HL-60/S4 (cell line): ENCODE measurements around the gene MED16.
"Not testable (repeated sequence)": the region's sequence is repeated elsewhere in the genome, so short reads cannot be mapped to it uniquely, and the experiment has no call there.

ENCODE experiments used
- in situ Hi-C: fragments of 300-500 bp; cut with MboI; formaldehyde crosslinking; loops from 2 replicates; pipeline ENCODE4 v1.14.3; 2022; ENCODE audit warnings: low sequenced_read_pairs

The MED16 gene

GRCh38 chr19:840519-841206, 52.3 kb downstream of the MED16 start, which contains the start of gene PRTN3:
PRTN3 (plus strand) TSS chr19:840999; CDS start chr19:841009, 10 bp downstream.
- in situ Hi-C loops: no loop called here

DNA sequence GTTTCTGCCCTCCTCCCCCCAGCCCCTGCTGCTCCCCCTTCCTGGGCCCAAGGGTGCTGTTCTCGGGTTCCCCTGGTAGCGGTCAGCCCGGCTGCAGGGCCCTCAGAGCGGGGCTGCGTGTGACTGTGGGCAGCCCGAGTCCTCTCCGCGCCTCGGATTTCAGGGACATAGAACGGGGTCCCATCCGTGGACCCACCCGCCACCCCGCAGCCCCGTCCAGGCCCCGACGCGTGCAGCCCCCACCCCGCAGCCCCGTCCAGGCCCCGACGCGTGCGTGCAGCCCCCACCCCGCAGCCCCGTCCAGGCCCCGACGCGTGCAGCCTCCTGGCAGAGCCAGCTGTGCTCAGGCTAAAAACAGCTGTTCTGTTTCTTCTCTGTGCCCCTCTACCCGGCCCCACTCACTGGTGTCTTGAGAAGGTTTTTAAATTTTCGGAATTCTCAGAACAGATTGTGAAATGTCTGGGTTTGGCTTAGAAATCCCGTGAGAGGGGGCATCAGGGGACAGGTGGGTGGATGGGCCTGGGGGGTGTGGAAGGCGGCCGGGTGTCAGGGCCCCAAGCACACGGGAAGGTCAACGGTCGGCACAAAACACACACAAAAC, 57.7 kb downstream of the MED16 start:
- in situ Hi-C loops: no loop called here

DNA sequence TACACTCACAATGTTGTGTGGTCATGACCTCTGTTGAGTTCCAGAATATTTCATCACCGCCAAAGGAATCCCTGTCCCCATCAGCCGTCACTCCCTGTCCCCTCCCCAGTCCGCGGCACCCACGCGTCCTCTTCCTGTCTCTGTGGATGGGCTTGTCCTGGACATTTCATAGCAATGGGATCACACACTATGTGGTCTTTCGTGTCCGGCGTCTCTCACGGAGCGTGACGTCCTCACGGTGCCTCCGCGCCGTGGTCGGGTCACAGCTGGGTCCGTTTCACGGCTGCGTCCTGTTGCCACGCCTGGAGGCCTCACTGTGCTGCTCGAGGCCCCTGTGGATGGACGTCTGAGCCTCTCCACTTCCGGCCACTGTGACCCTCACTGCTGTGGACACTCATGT, 58.8 kb downstream of the MED16 start:
- in situ Hi-C loops: no loop called here

DNA sequence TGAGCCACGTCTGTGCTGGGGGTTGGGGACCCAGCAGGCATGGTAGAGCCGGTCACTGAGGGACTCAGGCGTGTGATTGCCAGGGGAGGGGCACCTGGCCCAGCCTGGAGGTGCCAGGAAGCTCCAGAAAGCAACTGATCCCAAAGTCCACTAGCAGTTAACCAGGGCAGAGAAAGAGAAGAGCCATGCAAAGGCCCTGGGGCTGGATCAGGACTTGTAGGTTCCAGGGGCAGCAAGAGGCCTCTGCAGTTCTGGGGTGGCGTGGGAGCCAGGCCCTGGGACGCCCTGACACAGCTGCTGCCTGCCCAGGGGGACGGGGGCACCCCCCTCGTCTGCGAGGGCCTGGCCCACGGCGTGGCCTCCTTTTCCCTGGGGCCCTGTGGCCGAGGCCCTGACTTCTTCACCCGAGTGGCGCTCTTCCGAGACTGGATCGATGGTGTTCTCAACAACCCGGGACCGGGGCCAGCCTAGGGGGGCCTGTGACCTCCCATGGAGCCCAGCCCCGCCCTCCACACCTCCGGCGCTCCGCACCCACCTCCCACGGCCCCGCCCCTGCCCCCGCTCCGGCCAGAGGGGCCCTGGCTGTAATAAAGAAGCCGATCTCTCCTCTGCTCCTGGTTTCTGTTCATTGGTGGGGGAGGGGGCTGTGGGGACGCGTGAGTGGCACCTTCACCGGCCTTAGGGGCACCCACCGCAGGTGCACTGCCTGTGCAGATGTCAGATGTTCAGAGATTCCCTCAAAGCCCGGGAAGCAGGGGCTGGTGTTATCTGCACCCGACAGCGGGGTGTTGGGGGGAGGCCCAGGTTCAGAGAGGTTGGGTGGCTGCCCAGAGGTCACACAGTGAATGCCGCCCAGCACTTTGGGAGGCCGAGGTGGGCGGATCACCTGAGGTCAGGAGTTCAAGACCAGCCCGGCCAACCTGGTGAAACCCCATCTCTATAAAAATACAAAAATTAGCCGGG, 61.3 kb downstream of the MED16 start:
- in situ Hi-C loops: no loop called here

DNA sequence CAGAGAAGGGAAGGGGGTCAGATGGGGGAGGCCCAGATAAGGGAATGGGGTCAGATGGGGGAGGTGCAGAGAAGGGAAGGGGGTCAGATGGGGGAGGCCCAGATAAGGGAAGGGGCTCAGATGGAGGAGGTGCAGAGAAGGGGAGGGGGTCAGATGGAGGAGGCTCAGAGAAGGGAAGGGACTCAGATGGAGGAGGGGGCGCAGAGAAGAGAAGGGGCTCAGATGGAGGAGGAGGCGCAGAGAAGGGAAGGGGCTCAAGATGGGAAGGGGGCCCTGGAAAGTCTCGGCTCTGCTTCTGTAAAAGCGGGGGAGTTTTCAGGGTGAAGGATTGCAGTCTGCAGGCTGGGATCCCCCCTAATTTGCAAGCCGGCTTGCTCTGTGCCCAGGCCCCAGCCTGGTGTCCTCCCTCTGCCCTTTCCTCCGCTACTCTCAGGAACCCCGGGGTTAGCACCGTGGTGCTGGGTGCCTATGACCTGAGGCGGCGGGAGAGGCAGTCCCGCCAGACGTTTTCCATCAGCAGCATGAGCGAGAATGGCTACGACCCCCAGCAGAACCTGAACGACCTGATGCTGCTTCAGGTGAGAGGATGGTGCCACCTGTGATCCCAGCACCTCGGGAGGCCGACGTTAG, 63.7 kb downstream of the MED16 start:
- in situ Hi-C loops: no loop called here

GRCh38 chr19:827710-828321, 65.2 kb downstream of the MED16 start, which contains the start of gene AZU1:
AZU1 (plus strand) TSS chr19:827837; CDS start chr19:827847, 10 bp downstream.
- in situ Hi-C loops: no loop called here

GRCh38 chr19:827314-827709, 65.7 kb downstream of the MED16 start:
- in situ Hi-C loops: no loop called here

GRCh38 chr19:825897-826644, 66.9 kb downstream of the MED16 start:
- in situ Hi-C loops: no loop called here

GRCh38 chr19:824885-825284, 68.1 kb downstream of the MED16 start:
- in situ Hi-C loops: no loop called here

GRCh38 chr19:823565-824121, 69.3 kb downstream of the MED16 start:
- in situ Hi-C loops: no loop called here

- in situ Hi-C loops: no loop called here
Measured at GRCh38 chr19:821825-822503, 71.0 kb downstream of the MED16 start, which contains the start of gene PLPPR3. PLPPR3 (minus strand) TSS chr19:821955; CDS start chr19:821559, 396 bp downstream.

- in situ Hi-C loops: no loop called here
Measured at GRCh38 chr19:821231-821824, 71.7 kb downstream of the MED16 start.

DNA sequence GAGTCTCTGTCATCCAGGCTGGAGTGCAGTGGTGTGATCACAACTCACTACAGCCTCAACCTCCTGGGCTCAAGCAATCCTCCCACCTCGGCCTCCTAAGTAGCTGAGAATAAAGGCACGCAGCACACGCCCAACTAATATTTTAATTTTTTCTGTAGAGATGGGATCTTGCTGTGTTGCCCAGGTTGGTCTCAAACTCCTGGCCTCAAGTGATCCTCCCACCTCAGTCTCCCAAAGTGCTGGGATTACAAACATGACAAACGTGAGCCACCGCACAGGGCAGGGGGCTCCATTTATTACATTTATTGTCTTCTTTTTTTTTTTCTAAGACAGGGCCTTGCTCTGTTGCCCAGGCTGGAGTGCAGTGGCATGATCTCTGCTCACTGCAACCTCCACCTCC, 72.8 kb downstream of the MED16 start:
- in situ Hi-C loops: not testable (repeated sequence)
